ENCODE data around the gene CPN1. TPM values are rescaled to one million over a fixed set of nuclear protein-coding genes. Genes with fewer than 3 reads are reported as not detected.
A peak's percentile ranks its signal among the peaks of the same experiment; 100 is the strongest.
"Not testable (repeated sequence)": the region's sequence is repeated elsewhere in the genome, so short reads cannot be mapped to it uniquely, and the experiment has no call there.

Gene CPN1
- 1 to 10 TPM; 2.4 to 3.2 (median 2.7) TPM for polyA plus RNA-seq (ENCODE audit: insufficient read length in 4 of 4)

DNA sequence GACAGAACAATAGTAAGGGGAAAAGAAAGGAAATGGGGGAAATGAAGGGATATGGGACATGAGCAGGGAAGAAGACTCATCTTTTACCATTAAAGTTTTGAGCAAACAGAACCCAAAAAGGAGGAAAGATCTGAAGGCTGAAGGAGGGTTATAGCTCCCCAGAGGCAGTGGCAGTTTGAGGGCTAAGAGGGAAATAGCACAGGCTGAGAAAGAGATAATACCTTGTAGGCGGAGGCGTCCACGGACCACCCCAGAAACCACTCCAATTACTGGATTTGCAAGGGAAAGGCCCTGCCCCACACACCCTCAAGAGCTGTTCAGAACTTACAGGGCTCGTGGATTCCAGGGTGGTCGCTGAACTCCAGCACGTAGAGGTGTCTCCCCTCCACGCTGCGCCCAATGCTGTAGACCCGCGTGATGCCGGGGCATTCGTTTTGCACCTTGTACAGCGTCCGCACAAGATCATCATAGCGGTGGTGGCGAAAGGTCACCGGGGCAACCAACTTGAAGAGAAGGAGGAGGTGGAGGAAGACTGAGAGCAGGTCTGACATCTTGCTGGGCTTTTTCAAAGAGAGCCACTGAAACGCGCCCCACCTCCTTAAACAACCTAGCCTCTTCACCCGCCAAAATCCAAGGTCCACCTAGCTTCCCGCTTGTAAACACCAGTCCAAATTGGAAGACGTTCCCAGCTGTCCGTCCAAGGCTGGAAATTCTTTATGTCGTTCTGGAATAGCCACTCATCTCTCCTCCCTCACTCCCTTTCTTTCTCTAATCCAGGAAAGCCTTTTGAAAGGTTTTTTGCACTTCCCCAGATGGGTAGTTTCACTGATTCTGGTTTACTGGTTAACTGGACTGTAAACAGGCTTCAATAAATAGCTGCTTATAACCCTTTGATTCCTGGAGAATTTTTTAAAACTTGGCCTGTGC, at the start of gene CPN1:
Gene CPN1 (minus strand): TSS at position 795 of the 927 bp plus-strand sequence. CDS start 244 bp downstream, at position 551.
- no peak for DNase-seq (ENCODE audit: low read depth in 4 of 4, low spot score in 2 of 4)

DNA sequence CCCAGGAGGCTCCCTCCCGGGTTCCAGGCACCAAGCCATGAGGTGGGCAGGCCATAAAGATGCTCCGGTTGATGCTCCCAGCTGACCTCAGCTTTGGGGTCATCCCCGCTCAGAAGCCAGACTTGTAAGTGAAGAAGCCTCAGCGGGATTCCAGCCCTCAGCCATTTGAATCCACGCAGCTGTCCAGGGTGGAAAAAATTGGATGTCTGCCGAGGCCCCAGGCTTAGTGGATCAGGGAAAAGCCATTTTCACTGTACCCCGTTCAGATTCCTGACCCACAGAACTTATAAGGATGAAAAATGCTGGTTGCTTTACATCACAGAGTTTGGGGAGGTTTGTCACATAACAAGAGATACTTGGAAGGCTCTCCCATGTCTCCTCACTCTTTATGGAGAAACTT, 49.2 kb upstream of the CPN1 start:
- DNase-seq (ENCODE audit: low read depth in 4 of 4, low spot score in 2 of 4), result peak in 2 of 4 donors; percentile 18 to 19

DNA sequence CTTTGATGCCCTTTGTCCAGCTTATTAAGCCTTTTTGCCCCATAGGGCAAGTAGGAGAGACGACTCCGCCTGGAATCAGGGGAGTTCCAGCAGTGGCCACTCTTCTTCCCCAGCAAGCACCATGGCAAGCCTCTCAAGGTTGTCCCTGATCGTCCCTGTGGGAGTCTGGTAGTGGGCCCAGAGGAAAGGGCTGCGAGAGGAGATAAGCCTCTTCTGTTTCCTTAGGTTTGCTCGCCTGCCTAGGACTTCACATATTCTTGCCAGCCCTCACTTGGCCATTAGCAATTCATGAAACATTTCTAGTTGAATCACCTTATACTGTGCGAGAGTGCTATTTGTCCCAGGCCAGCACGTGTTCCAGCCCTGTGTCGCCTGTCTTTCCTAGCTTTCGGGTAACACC, 47.8 kb upstream of the CPN1 start:
- no peak for DNase-seq (ENCODE audit: low read depth in 4 of 4, low spot score in 2 of 4)

DNA sequence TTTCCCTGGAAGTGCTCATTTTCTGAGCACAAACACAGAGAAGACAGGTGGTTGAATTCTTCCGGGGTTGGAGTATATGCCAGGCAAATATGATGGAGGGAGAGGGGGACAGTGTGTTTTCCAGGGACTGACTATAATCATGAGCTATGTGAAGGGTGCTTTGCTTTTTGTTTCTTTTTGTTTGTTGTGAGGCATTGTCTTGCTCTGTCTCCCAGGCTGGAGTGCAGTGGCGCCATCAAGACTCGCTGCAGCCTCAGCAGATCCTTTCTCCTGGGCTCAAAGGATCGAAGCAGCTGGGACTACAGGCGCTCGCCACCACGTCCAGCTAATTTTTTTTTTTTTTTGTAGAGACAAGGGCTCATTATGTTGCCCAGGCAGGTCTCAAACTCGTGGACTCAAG, 47.3 kb upstream of the CPN1 start:
- no peak for DNase-seq (ENCODE audit: low read depth in 4 of 4, low spot score in 2 of 4)

DNA sequence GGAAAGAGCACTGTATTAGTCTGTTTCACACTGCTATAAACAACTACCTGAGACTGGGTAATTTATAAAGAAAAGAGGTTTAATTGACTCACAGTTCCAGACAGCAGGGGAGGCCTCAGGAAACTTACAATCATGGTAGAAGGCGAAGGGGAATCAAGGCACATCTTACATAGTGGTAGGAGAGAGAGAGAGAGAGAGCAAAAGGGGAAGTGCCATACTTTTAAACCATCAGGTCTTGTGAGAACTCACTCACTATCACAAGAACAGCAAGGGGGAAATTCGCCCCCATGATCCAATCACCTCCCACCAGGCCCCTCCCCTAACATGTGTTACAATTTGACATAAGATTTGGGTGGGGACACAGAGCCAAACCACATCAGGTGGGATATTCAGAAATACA, 43.7 kb upstream of the CPN1 start:
- DNase-seq (ENCODE audit: low read depth in 4 of 4, low spot score in 2 of 4), result not testable (repeated sequence)

DNA sequence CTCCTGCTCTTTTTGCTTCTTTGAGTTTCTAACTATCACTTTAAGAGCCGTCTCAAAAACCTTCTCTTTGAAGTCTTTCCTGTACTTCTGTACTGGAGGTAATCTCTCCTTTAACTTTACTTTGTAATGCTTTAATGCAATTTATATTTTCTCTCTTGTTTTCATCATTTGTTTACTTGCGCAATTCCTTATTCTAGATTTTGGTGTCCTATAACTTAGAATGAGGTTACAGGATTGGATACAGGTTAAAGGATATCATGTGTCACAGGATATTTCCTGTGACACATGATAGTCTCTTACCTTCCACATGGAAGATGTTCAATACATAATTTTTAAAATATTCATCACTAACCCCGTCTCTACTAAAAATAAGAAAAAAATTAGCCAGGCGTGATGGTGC, 42.4 kb upstream of the CPN1 start:
- no peak for DNase-seq (ENCODE audit: low read depth in 4 of 4, low spot score in 2 of 4)

DNA sequence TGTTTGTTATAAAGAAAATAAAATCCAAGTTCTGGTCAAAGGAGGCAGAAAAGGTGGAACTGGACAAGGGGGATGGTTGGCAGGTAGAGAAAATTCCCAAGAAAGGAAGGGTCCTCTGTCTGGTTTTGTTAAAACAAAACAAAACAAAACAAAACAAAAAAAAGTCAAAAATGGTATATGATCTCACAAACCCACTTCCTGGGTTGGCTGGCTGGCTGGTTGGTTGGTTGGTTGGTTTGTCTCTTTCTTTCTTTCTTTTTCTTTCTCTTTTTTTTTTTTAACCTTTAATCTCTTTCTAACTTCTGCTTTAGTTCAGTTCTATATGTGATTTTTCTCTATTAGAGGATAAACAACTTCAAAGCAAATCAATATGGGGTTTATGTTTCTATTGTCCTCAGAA, 41.1 kb upstream of the CPN1 start:
- DNase-seq (ENCODE audit: low read depth in 4 of 4, low spot score in 2 of 4), result no peak

DNA sequence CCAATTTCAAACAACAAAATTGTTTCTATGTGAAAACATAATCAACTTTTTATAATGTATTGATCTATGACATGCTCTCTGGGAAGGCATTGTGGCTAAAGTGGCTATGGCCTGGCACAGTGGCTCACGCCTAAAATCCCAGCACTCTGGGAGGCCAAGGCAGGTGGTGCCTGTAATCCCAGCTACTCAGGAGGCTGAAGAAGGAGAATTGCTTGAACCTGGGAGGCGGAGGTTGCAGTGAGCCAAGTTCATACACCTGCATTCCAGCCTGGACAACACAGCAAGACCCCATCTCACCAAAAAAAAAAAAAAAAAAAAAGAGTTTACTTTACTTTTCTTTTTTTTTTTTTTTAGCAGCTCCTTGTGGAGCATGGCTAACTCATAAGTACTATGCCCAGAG, 38.9 kb upstream of the CPN1 start:
- no peak for DNase-seq (ENCODE audit: low read depth in 4 of 4, low spot score in 2 of 4)

DNA sequence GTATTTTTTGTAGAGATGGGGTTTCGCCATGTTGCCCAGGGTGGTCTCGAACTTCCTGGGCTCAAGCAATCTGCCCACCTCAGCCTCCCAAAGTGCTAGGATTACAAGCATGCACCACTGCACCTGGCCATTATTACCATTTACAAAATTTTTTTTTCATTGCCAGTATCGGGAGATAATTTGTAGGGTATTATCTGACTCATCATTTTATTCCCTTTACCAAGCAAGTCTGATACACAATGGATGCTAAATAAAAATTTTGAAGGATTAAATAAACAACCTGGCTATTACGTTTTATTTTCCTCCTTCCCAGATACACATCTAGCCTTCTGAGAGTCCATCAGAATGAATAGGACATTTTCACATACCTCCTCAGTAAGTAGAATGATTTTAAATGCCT, 38.1 kb upstream of the CPN1 start:
- no peak for DNase-seq (ENCODE audit: low read depth in 4 of 4, low spot score in 2 of 4)

DNA sequence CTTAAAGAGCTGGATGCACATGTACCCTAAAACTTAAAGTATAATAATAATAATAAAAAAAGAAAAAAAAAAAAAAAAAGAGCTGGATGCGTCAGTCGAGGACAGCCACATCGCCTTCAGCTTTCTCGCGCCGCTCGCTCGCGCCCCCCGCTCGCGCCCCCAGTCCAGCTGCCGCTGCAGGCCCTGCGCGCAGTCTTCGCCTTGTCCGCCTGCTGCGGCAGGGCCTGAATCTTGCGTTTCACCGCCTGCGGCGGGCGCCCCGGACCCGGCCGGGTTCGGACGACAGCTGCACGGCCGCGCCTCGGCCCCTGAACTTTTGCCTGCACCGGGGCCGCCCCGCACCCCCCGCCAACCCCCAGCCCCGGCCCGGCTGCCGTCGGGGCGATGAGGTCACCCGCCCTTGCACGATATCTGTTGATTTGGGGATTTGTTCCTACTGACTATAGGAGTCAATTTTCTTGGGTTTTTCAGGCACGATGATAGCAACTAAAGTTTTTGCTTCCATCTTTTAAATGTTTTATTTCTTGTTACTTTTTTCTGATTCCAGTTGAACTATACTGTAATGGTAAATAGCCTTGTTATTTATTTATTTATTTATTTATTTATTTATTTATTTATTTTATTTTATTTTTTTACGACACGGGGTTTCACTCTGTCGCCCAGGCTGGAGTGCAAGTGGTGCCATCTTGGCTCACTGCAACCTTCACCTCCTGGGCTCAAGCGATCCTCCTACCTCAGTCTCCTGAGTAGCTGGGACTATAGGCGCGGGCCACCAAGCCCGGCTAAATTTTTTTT, 33.5 kb upstream of the CPN1 start:
- DNase-seq (ENCODE audit: low read depth in 4 of 4, low spot score in 2 of 4), result peak in 1 of 4 donors; percentile 10

DNA sequence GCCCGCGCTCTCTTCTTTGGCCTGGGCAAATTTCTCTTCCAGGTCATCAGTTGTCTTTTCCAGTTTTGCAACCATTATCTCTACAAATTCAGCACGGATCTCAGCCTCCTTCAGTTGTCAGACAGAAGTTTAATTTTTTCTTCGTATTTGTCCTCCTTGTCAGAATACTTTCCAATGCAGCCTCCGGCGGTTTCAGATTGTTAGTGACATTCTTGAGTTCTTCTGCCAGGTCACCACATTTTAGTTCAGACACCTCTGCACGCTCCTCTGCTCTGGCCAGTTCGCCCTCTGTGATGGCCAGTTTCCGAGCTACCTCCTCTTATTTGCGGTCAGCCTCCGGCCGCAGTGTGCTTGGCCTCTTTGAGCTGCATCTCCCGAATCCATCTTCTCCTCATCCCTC, 32.8 kb upstream of the CPN1 start:
- no peak for DNase-seq (ENCODE audit: low read depth in 4 of 4, low spot score in 2 of 4)

DNA sequence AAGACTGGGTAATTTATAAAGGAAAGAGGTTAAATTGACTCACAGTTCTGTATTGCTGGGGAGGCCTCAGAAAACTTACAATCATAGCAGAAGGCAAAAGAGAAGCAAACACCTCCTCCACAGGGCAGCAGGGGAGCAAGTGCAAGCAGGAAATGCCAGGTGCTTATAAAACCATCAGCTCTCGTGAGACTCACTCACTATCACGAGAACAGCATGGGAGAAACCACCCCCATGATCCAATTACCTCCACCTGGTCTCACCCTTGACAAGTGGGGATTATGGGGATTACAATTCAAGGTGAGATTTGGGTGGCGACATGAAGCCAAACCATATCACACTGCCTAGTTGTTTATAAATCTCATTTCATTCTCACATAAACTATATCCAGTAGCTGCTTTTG, 28.0 kb upstream of the CPN1 start:
- DNase-seq (ENCODE audit: low read depth in 4 of 4, low spot score in 2 of 4), result no peak

DNA sequence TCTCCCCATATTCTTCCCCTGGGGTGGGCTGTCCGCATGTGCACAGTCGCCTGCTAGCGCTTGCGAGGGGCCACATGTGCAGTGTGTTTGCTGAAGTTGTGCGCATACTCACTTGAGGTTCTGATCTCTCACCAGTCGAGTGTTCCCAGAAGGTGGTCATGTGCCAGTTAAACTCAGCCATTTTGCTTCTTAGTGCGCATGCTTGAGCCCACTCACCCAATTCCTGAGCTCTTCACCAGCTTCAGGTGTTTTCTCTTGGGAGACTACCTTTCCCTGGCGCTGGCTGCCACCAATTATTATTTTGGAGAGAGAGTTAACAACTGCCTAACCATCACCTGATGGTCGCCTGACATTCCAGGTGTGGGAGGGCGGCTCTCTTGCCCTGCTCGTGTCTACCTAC, 25.2 kb upstream of the CPN1 start:
- no peak for DNase-seq (ENCODE audit: low read depth in 4 of 4, low spot score in 2 of 4)

DNA sequence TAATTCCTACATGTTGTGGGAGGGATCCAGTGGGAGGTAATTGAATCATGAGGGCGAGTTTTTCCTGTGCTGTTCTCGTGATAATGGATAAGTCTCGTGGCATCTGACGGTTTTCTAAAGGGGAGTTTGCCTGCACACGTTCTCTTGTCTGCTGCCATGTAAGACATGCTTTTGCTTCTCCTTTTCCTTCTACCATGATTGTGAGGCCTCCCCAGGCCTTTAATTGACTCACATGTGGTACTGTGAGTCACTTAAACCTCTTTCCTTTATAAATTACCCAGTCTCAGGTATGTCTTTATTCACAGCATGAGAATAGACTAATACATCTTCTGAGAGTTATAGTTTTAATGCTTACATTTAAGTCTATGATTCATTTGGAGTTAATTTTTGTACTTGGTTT, 22.6 kb upstream of the CPN1 start:
- no peak for DNase-seq (ENCODE audit: low read depth in 4 of 4, low spot score in 2 of 4)

DNA sequence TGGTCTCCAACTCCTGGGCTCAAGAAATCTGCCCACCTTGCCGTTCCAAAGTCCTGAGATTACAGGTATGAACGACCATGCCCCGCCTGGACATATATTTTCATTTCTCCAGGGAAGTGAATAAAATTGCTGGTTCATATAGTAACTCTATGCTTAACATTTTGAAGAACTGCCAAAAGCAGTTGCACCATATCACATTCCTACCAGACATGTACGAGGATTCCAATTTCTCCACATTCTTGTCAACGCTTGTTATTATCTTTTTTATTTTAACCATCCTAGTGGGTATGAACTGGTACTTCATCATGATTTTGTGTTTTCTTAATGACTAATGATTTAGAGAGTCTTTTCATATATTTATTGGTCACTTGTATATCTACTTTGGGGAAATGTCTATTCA, 21.9 kb upstream of the CPN1 start:
- DNase-seq (ENCODE audit: low read depth in 4 of 4, low spot score in 2 of 4), result no peak

DNA sequence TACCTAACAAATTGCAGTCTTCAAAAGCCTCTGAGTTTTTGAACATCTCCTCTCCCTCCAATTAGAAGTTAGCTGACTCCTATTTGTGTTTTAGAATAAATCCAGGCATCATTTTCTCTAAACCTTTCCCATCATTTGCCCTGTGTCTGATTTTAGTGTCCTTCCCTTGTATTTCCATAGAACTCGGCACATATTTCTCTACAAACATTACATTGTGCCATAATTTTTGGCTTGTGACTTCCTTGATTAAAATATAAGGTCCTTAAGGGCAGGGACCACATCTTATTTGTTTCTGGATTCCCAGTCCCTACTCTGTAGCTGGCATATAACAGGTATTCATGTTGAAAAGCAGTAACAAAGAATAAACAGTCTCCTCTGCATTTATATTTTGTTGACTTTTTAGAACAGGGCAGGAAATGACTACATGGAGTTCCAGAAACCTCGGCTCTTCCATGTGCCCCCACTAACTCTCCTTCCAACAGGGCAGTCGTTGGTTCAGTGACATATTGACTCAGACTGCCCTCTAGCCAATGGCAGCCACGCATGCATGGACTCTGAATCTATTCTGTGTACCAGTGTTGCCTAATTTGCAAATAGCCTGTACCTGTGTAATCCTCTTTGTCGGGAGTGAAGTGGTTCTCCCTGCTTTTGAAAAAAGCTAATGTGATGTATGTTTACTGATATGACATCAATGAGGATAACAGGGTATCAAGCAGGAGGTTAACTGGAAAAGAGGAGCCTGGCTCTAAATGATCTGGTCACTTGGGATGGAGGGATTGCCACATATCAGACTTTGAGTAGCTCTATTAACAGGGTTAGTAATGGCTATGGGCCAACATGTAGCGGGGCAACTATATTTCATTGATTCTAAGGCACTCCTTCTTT, 19.8 kb upstream of the CPN1 start:
- DNase-seq (ENCODE audit: low read depth in 4 of 4, low spot score in 2 of 4), result no peak

DNA sequence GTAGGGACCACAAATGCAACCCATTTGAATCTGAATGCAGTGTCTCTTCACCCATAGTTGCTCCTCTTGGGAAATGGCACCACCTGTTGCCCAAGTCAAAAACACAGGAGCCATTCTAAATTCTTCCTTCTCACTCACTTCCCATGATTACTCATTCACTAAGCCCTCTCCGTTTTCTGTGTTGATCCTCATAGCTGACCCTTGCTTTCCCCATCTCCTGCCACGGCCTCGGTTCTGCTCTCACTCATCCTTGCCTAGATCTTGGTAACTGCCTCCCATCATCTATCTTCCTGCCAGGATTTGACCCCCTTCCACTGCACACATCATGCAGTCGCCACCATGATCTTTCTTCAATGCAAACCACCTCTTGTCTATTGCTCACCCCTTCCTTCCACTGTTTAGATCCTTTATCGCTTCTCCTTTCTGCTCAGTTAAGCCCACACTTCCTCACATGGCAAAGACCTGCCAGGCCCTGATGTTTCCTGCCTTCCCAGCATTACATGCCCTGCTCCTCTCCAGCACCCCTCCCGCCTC, 19.0 kb upstream of the CPN1 start:
- DNase-seq (ENCODE audit: low read depth in 4 of 4, low spot score in 2 of 4), result no peak

DNA sequence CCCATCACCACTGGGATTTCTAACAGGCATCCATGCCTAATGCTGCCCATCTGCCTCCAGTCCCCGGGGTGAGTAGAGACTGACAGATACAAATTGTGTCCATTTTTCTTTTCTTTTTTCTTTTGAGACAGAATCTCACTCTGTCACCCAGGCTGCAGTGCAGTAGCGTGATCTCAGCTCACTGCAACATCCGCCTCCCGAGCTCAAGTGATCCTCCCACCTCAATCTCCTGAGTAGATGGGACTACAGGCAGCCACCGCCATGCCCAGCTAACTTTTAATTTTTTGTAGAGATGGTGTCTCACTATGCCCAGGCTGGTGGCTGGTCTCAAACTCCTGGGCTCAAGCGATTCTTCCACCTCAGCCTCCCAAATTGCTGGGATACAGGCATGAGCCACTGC, 7.6 kb upstream of the CPN1 start:
- no peak for DNase-seq (ENCODE audit: low read depth in 4 of 4, low spot score in 2 of 4)

DNA sequence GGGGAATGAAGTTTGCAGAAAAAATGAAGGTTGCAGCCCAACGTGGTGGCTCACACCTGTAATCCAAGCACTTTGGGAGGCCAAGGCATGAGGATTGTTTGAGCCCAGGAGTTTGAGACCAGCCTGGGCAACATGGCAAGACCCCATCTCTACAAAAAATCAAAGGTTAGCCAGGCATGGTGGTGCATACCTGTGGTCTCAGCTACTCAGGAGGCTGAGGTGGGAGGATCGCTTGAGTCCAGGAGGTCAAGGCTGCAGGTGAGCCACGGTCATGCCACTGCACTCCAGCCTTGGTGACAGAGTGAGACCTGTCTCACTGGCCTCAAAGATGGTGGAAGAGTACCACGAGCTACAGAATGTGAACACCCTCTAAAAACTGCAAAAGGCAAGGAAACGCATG, 5.0 kb upstream of the CPN1 start:
- DNase-seq (ENCODE audit: low read depth in 4 of 4, low spot score in 2 of 4), result not testable (repeated sequence)

DNA sequence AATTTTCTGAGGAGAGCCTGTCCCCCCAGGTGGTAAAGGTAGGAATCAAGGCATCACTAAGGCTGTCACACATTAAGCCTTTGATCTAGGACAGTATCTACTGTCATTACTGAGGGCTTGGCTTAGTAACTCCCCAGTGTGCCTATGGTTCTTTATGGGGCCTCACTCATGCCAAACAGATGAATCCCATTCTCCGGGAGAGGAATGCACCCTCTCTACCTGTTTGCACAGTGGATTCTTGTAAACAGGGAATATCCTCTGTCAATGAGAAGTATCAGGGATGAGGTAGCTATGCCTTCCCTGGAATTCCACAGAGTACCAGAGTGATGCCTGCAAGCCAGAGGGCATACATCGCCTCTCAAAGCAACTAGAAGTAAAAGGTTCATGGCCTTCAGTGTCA, 3.9 kb upstream of the CPN1 start:
- no peak for DNase-seq (ENCODE audit: low read depth in 4 of 4, low spot score in 2 of 4)
